ENCODE results near the gene TREML4. TPM values are rescaled to one million over a fixed set of nuclear protein-coding genes. Genes with fewer than 3 reads are reported as not detected.

Gene TREML4
- polyA plus RNA-seq, 10 donors: not detected

DNA sequence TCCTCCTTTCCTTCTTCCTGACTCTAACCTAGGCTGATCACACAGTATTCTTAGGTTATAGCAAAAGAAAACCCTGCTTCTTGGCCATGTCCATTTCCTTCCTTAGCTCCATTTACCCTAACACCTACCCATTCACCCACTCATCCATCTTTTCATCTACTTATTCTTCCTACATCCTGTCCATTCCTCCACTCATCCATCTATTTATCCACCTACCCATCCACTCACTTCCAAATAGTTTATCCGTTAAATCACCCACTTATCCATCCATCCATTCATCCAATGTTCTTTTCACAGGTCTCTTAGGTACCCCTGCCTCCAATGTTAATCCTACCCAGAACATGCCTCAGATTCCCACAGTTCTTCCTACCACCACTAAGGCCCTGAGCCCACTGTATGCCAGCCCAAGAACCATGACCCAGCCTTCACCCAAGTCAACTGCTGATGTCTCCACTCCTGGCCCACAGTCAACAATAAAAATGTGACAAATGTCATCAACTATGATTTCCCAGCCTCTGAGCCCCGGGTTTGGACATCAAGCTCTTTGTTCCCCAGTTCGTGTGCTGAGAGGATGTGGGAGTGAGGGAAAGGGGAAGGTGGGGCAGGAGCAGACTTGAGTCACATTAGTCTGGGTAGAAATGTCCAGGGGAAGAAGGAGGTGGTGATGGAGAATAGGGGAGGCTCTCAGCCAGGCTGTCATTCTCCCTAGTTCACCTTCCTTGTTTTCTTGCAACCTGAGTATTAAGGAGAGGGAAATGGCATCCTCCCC lies 24.4 kb downstream of the TREML4 start:
- DNase-seq: no peak

GRCh38 chr6:41255110-41255509 lies 27.0 kb downstream of the TREML4 start:
- peak in 1 of 3 donors; percentile 26 for DNase-seq

GRCh38 chr6:41255638-41256246 lies 27.6 kb downstream of the TREML4 start:
- no peak for DNase-seq

DNA sequence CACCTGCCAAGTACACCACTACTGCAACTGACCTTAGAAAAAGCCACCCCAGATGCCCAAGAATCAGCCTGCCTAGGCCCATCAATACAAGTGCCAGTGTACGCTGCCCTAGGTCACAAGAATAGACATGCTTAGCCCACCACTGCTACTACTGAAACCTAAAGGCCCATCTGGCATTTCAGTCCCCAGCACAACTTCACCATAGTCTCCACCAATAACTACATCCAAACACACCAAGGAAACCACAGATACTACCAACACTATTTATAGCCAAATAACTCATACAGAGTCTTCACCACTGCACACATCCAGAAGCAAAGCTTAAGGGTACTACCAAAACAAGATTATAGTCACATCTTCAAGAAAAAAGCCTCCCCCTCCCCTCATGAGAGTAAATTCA lies 28.2 kb downstream of the TREML4 start:
- DNase-seq: no peak

- peak; percentile 43 to 81 (median 67) for DNase-seq
Observed at GRCh38 chr6:41257369-41258195, 29.4 kb downstream of the TREML4 start.

DNA sequence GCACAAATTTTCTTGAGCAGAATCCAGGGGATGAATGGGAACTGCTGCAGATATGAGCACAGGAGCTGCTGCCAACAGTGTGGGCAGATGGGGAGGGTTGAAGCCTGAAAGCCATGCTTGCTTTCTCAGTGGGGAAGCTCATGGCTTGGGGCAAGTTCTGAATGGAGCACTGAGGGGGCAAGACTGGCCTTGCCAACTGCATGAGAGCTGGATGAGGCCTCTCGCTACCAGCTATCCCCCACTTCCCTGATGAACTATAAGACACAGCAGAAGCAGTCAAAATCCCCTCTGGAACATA lies 30.0 kb downstream of the TREML4 start:
- DNase-seq: no peak

- DNase-seq: no peak
Observed at GRCh38 chr6:41262401-41262800, 34.3 kb downstream of the TREML4 start.

DNA sequence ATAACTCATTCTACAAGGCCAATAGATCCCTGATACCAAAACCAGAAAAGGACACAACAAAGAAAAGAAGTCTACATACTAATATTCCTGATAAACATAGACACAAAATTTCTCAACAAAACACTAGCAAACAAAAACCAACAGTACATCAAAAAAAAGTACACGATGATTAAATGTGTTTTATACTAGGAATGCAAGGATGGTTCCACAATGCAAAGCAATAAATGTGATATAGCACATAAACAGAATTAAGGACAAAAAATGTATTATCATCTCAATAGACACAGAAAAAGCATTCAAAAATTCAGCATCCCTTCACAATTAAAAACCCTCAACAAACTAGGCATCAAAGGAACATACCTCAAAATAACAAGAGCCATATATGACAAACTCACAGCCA lies 35.1 kb downstream of the TREML4 start:
- DNase-seq: no peak

GRCh38 chr6:41266541-41266940 lies 38.4 kb downstream of the TREML4 start:
- DNase-seq: no peak

DNA sequence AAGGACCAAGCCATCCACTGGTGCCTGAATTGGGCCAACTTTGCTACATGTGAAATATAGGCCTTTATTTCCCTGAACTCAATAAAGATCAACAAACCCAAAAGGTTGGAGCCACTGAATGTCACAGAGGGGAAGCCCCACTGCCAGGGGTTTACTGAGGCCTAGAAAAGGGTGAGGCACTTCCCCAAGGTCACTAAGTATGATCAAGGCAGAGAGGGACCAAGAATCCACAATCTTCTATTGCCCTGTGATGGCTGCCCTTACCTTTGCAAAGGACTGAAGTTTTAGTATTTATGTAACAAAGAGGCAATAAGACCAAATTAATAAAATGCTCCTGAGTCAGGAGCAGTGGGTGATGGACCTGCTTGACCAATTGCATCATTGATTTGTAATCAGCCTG lies 40.3 kb downstream of the TREML4 start:
- no peak for DNase-seq

DNA sequence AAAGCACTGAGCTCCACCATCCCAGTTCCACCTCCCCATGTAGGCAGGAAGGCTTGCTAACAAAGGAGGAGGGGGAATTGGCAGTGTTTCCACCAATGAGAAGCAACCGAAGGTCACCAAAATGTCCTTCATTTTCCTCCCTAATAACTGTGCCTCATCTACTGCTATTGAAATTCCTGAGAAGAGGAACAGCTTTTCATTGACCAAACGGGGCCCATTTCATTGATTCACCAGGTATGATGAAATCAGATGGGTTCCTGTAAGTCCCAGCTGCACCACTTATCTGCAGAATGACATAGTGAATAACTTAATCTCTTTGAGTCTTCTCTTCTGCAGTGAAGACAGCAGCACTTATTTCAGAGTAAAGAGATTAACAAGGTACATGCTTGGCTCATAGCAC lies 41.0 kb downstream of the TREML4 start:
- DNase-seq: no peak

DNA sequence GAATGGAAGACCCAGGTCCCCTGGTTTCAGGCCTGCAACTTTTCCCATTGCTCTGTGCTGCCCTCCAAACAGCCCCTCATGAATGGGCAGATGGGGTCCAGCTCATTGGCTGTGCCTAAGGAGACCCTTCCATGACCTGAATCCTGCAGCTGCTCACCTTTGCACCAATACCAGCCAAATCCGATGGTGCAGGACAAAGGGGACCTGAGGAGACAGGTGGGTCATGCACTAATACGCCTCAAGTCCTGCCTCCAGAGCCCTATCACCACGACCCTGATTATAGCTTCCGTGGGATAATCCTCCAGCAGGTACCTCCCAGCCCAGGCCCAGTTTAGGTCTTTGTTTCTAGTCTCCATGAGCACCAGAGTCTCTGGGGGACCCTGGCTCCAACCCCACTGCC lies 41.6 kb downstream of the TREML4 start:
- DNase-seq: no peak

DNA sequence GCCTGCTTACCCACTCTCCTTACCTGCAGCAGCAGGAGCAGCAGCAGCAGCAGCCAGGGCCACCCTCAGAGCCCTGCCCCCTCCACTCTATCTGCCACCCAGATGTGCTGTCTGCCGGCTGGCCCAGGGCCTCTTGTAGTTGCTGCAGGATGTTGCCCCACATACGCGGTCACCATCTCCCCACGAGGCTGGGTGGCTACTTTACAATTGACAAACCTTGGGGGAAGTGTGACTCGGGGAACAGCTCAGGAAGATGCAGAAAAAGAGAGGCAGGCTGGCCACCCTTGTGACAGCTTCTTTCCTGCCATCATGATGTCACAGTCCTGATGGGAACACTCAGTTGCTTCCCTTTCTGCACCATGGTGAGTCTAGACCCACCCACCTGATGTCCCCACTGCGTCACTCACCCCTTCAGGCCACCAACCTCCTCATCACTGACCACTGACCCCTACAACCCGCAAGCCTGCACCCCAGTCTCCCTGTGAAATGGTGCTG lies 43.8 kb downstream of the TREML4 start:
- DNase-seq: peak in 1 of 3 donors; percentile 31

- no peak for DNase-seq
Observed at GRCh38 chr6:41272591-41273240, 44.6 kb downstream of the TREML4 start.

- no peak for DNase-seq
Observed at GRCh38 chr6:41273714-41274113, 45.6 kb downstream of the TREML4 start.

- no peak for DNase-seq
Observed at GRCh38 chr6:41274256-41274655, 46.1 kb downstream of the TREML4 start.

- no peak for DNase-seq
Observed at GRCh38 chr6:41275489-41275888, 47.3 kb downstream of the TREML4 start.

- DNase-seq: peak in 1 of 3 donors; percentile 10
Observed at GRCh38 chr6:41277605-41278004, 49.5 kb downstream of the TREML4 start.

DNA sequence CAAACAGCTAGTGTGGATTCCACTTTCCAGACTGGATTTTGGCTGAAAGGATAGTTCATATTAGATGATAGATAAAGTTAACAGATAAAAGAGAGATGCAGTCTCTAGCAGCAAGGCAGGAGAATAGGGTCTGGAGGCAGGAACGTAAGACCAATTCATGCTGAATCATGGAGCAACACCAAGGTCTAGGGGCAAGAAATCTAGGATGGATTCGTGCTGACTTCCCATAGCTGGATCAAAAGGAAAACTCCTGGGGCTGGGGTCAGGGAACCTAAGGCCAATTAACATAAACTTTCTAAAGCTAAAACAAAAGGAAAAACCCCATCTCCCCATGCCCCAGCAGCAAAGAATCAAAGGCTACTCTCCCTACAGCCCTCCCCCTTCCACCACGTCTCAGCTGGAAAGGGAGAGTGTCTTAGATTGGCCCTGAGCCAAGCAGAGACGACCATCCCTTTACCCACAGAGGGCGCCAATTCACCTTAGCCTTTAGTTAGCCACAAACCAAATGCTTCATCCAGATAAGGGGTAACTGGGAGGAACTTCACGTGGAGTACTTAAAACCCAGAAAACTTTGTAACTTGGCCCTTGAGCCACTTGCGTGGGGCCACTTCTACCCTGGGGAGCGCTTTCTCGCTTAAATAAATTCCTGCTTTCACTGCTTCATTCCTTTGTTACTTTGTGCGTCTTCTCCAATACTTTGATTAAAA lies 50.7 kb downstream of the TREML4 start:
- DNase-seq: peak; percentile 18 to 72 (median 60)

- no peak for DNase-seq
Observed at GRCh38 chr6:41280381-41281057, 52.4 kb downstream of the TREML4 start.

DNA sequence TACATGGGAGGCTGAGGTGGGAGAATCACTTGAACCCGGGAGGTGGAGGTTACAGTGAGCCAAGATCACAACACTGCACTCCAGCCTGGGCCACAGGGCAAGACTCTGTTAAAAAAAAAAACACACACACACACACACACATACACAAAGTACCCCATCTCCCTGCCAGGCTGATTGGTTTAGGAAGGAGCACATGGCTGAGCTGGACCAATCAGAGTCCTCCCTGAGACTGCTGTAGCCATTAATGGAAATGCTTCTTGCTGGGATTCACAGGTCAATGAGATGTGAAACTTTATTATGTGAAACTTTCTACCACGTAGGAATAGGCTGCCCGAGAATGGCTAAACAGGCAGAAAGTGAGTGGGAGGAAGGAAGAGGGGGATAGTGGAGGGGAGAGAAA lies 55.5 kb downstream of the TREML4 start:
- no peak for DNase-seq
